Mesenchymal stem cell (in vitro differentiated cells and primary cell): ENCODE measurements around the gene LRATD1.
A peak's percentile ranks its signal among the peaks of the same experiment; 100 is the strongest.

Experiments used
- DNase-seq: peaks from one replicate; pipeline ENCODE4 v3.0.0-alpha.2; 2013
- H2AFZ ChIP-seq: one replicate; pipeline ENCODE4 v1.6.1; 2013; ENCODE audit warnings: low read depth, mild to moderate bottlenecking, control low read depth, inconsistent platforms, low read length, moderate library complexity
- H2AK5ac ChIP-seq: 2 replicates; pipeline ENCODE4 v1.6.1; 2013; ENCODE audit warnings: low read length, moderate library complexity, mild to moderate bottlenecking, inconsistent platforms; ENCODE audit not compliant: severe bottlenecking
- H2BK120ac ChIP-seq: one replicate; pipeline ENCODE4 v1.6.1; 2013; ENCODE audit warnings: low read depth, mild to moderate bottlenecking, inconsistent platforms, low read length, moderate library complexity
- H2BK12ac ChIP-seq, 2 experiments: one replicate each; pipeline ENCODE4 v1.6.1; 2013; ENCODE audit warnings: inconsistent platforms in 2 of 2, low read length in 2 of 2, mild to moderate bottlenecking in 2 of 2, moderate library complexity in 2 of 2, control low read depth in 1 of 2
- H2BK15ac ChIP-seq: one replicate; pipeline ENCODE4 v1.6.1; 2013; ENCODE audit warnings: mild to moderate bottlenecking, low read depth, inconsistent platforms; ENCODE audit not compliant: poor library complexity, severe bottlenecking
- H2BK5ac ChIP-seq: 2 replicates; pipeline ENCODE4 v1.6.1; 2013; ENCODE audit warnings: low read depth, mild to moderate bottlenecking, low read length, control low read depth, inconsistent platforms; ENCODE audit not compliant: poor library complexity, severe bottlenecking
- H3K14ac ChIP-seq, 2 experiments: one replicate each; pipeline ENCODE4 v1.6.1; 2013; ENCODE audit warnings: inconsistent platforms in 2 of 2, low read length in 2 of 2, control low read depth in 1 of 2, mild to moderate bottlenecking in 1 of 2, moderate library complexity in 1 of 2
- H3K18ac ChIP-seq, 2 experiments: one replicate each; pipeline ENCODE4 v1.6.1; 2013; ENCODE audit warnings: inconsistent platforms in 2 of 2, low read length in 2 of 2, control low read depth in 1 of 2, low read depth in 1 of 2, mild to moderate bottlenecking in 1 of 2
- H3K23ac ChIP-seq, 2 experiments: one replicate each; pipeline ENCODE4 v1.6.1; 2013; ENCODE audit warnings: inconsistent platforms in 2 of 2, low read length in 2 of 2, mild to moderate bottlenecking in 2 of 2, moderate library complexity in 2 of 2, control low read depth in 1 of 2
- H3K27ac ChIP-seq: 2 replicates; pipeline ENCODE4 v1.5.1; 2013; ENCODE audit warnings: mild to moderate bottlenecking, moderate library complexity, low read length, control low read depth, inconsistent platforms; ENCODE audit not compliant: poor library complexity, severe bottlenecking
- H3K27me3 ChIP-seq, 2 experiments: 2 replicates each; pipeline versions ENCODE4 v1.6.1 to v1.7.0; 2013; ENCODE audit warnings: low read length in 2 of 2, mild to moderate bottlenecking in 2 of 2, moderate library complexity in 2 of 2, control low read depth in 1 of 2, inconsistent platforms in 1 of 2; ENCODE audit not compliant: control insufficient read depth in 1 of 2, insufficient read depth in 1 of 2
- H3K36me3 ChIP-seq, 2 experiments: 2 replicates each; pipeline versions ENCODE4 v1.6.1 to v1.7.0; 2013; ENCODE audit warnings: low read length in 2 of 2, control low read depth in 1 of 2, inconsistent platforms in 1 of 2, low read depth in 1 of 2, mild to moderate bottlenecking in 1 of 2; ENCODE audit not compliant: insufficient read depth in 2 of 2, control insufficient read depth in 1 of 2
- H3K4ac ChIP-seq, 2 experiments: one replicate each; pipeline ENCODE4 v1.6.1; 2013; ENCODE audit warnings: inconsistent platforms in 2 of 2, low read length in 2 of 2, mild to moderate bottlenecking in 2 of 2, moderate library complexity in 2 of 2, control low read depth in 1 of 2, low read depth in 1 of 2
- H3K4me1 ChIP-seq: 2 replicates; pipeline ENCODE4 v1.6.1; 2013; ENCODE audit warnings: low read depth, low read length, control low read depth; ENCODE audit not compliant: control insufficient read depth, insufficient read depth
- H3K4me2 ChIP-seq: 2 replicates; pipeline ENCODE4 v1.6.1; 2013; ENCODE audit warnings: low read length, mild to moderate bottlenecking, inconsistent platforms; ENCODE audit not compliant: poor library complexity, severe bottlenecking
- H3K4me3 ChIP-seq, 2 experiments: 2 replicates each; pipeline versions ENCODE4 v1.5.1 to v1.7.0; 2013; ENCODE audit warnings: low read length in 2 of 2, mild to moderate bottlenecking in 2 of 2, control low read depth in 1 of 2, low read depth in 1 of 2; ENCODE audit not compliant: insufficient read depth in 1 of 2
- H3K79me1 ChIP-seq: replicated peaks from 2 replicates; pipeline ENCODE4 v1.6.1; 2013; ENCODE audit warnings: mild to moderate bottlenecking, control low read depth, low read length, inconsistent platforms; ENCODE audit not compliant: poor library complexity, severe bottlenecking
- H3K9ac ChIP-seq: 2 replicates; pipeline ENCODE4 v1.7.0; 2013; ENCODE audit warnings: mild to moderate bottlenecking, low read length, moderate library complexity
- H3K9me3 ChIP-seq: 2 replicates; pipeline ENCODE4 v1.7.0; 2013; ENCODE audit warnings: mild to moderate bottlenecking, low read length; ENCODE audit not compliant: control insufficient read depth
- H4K8ac ChIP-seq: one replicate; pipeline ENCODE4 v1.6.1; 2013; ENCODE audit warnings: inconsistent platforms, mild to moderate bottlenecking, low read length, moderate library complexity
- H4K91ac ChIP-seq: one replicate; pipeline ENCODE4 v1.6.1; 2013; ENCODE audit warnings: mild to moderate bottlenecking, low read length, inconsistent platforms
- WGBS: methylation state at CpG from one replicate; pipeline ENCODE4 v1.1.7; 2013; ENCODE audit warnings: mixed read lengths; 5-methylcytosine and 5-hydroxymethylcytosine counted together

Gene LRATD1

GRCh38 chr2:14634489-14635390 lies 2.2 kb downstream of the LRATD1 start:
- H3K4ac ChIP-seq: no peak overlapping the region
- no peak overlapping the region for H4K8ac ChIP-seq
- no peaks in the 10 kb centered on the region for H3K79me1 ChIP-seq
- WGBS: 2% methylated on average over 81 of the region's 81 CpGs
- H4K91ac ChIP-seq: no peak overlapping the region
- H2AFZ ChIP-seq: peak overlapping the region; percentile 53
- peak; percentile 49 for DNase-seq
- H3K9me3 ChIP-seq: no peaks in the 10 kb centered on the region
- H3K18ac ChIP-seq: peak overlapping the region in 1 of 2 experiments; percentile 43
- no peak overlapping the region for H3K23ac ChIP-seq
- peak overlapping the region; percentile 65 for H3K4me2 ChIP-seq
- no peak overlapping the region for H2AK5ac ChIP-seq
- no peak overlapping the region for H2BK15ac ChIP-seq
- H2BK12ac ChIP-seq: no peak overlapping the region
- H2BK120ac ChIP-seq: no peak overlapping the region
- H3K36me3 ChIP-seq: no peaks in the 10 kb centered on the region
- no peak overlapping the region for H3K27ac ChIP-seq
- no peak overlapping the region for H2BK5ac ChIP-seq
- H3K14ac ChIP-seq: peak overlapping the region in 1 of 2 experiments; percentile 1
- H3K4me3 ChIP-seq: peak overlapping the region; percentile 12 to 83
- H3K4me1 ChIP-seq: peaks cover 29% of the 10 kb centered on the region
- H3K9ac ChIP-seq: peak overlapping the region; percentile 70
- H3K27me3 ChIP-seq: peaks cover 44 to 56% of the 10 kb centered on the region in 2 experiments

DNA sequence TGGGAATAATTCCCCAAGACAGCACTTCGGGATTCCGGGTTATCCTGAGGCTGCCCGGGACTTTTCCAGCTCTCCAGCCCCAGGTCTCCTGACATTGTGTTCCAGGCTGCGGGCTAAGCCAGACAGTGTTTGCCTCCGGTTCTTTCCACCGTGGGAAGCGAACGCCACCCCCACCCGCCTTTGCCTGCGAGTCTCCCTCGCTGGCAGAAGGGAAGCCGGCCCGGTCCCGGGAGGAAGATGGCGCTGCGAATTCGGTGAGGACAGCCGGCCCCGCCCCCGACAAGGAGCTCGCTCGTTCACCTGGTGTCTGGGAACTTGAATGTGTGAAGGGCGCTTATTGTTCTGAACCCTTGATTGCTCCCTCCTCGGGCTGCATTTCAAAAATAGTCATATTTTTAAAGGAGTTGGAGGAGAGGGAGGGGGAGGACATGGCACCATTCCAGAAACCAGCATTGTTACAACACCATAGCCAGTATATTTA lies 2.9 kb downstream of the LRATD1 start:
- H2BK12ac ChIP-seq: no peak overlapping the region
- H3K4me3 ChIP-seq: peak overlapping the region in 1 of 2 experiments; percentile 83
- no peak overlapping the region for H3K4ac ChIP-seq
- no peak overlapping the region for H2BK120ac ChIP-seq
- H3K9me3 ChIP-seq: no peaks in the 10 kb centered on the region
- H3K14ac ChIP-seq: no peak overlapping the region
- H4K8ac ChIP-seq: no peak overlapping the region
- H3K4me1 ChIP-seq: peaks cover 29% of the 10 kb centered on the region
- no peak overlapping the region for H3K18ac ChIP-seq
- peak overlapping the region; percentile 65 for H3K4me2 ChIP-seq
- H3K36me3 ChIP-seq: no peaks in the 10 kb centered on the region
- no peak overlapping the region for H2AFZ ChIP-seq
- 2% methylated on average over 20 of the region's 24 CpGs for WGBS
- peak; percentile 40 for DNase-seq
- peak overlapping the region; percentile 70 for H3K9ac ChIP-seq
- H2AK5ac ChIP-seq: no peak overlapping the region
- no peak overlapping the region for H4K91ac ChIP-seq
- no peak overlapping the region for H3K27ac ChIP-seq
- H2BK5ac ChIP-seq: no peak overlapping the region
- H3K79me1 ChIP-seq: no peaks in the 10 kb centered on the region
- peaks cover 39 to 56% of the 10 kb centered on the region in 2 experiments for H3K27me3 ChIP-seq
- H3K23ac ChIP-seq: no peak overlapping the region
- no peak overlapping the region for H2BK15ac ChIP-seq

GRCh38 chr2:14638488-14638887 lies 6.0 kb downstream of the LRATD1 start:
- H3K14ac ChIP-seq: no peak overlapping the region
- H4K8ac ChIP-seq: no peak overlapping the region
- H2BK120ac ChIP-seq: no peak overlapping the region
- H3K9me3 ChIP-seq: no peaks in the 10 kb centered on the region
- H3K4me3 ChIP-seq: no peak overlapping the region
- peaks cover 16% of the 10 kb centered on the region for H3K4me1 ChIP-seq
- no peak overlapping the region for H3K18ac ChIP-seq
- no peak overlapping the region for H3K23ac ChIP-seq
- H4K91ac ChIP-seq: no peak overlapping the region
- H3K27ac ChIP-seq: no peak overlapping the region
- H2BK12ac ChIP-seq: no peak overlapping the region
- H3K9ac ChIP-seq: no peak overlapping the region
- H2AK5ac ChIP-seq: no peak overlapping the region
- no CpG with 5 or more reads among the region's 2 CpGs for WGBS
- H3K79me1 ChIP-seq: no peaks in the 10 kb centered on the region
- H2BK5ac ChIP-seq: no peak overlapping the region
- H3K36me3 ChIP-seq: no peaks in the 10 kb centered on the region
- no peak for DNase-seq
- H2BK15ac ChIP-seq: no peak overlapping the region
- no peak overlapping the region for H2AFZ ChIP-seq
- H3K27me3 ChIP-seq: peaks cover 10 to 28% of the 10 kb centered on the region in 2 experiments
- no peak overlapping the region for H3K4me2 ChIP-seq
- no peak overlapping the region for H3K4ac ChIP-seq

- H3K18ac ChIP-seq: no peak overlapping the region
- H3K23ac ChIP-seq: no peak overlapping the region
- no peaks in the 10 kb centered on the region for H3K79me1 ChIP-seq
- H2BK120ac ChIP-seq: no peak overlapping the region
- no peak overlapping the region for H3K4ac ChIP-seq
- no peak overlapping the region for H4K8ac ChIP-seq
- H3K4me2 ChIP-seq: no peak overlapping the region
- no peak overlapping the region for H2BK12ac ChIP-seq
- no peaks in the 10 kb centered on the region for H3K9me3 ChIP-seq
- no peak overlapping the region for H2AK5ac ChIP-seq
- no peak overlapping the region for H3K14ac ChIP-seq
- H3K4me3 ChIP-seq: no peak overlapping the region
- WGBS: 45% methylated on average over 2 of the region's 4 CpGs
- no peaks in the 10 kb centered on the region for H3K36me3 ChIP-seq
- H4K91ac ChIP-seq: no peak overlapping the region
- H2AFZ ChIP-seq: no peak overlapping the region
- H2BK5ac ChIP-seq: no peak overlapping the region
- H3K9ac ChIP-seq: no peak overlapping the region
- no peaks in the 10 kb centered on the region for H3K4me1 ChIP-seq
- H2BK15ac ChIP-seq: no peak overlapping the region
- no peak overlapping the region for H3K27ac ChIP-seq
- peaks cover 3 to 5% of the 10 kb centered on the region in 2 experiments for H3K27me3 ChIP-seq
- DNase-seq: no peak
These were observed 8.6 kb downstream of the LRATD1 start for GRCh38 chr2:14641116-14641515.
